ENCODE data around the gene NAALADL1. TPM values are rescaled to one million over a fixed set of nuclear protein-coding genes. Genes with fewer than 3 reads are reported as not detected.

NAALADL1 gene
- total RNA-seq, 1 experiment from 2014 or later = not detected

GRCh38 chr11:65063532-65063931, 5.2 kb upstream of the NAALADL1 start:
- Histone ChIP-seq H3K9ac (ENCODE audit: low read length) (no peak overlapping the region), H3K4me2 (ENCODE audit: low read depth, low read length, poor library complexity, severe bottlenecking) (no peak overlapping the region), H3K27me3 (ENCODE audit: low read length) (no peaks in the 10 kb centered on the region), H3K79me2 (ENCODE audit: low read length) (no peaks in the 10 kb centered on the region), H3K27ac (ENCODE audit: low read length) (no peak overlapping the region), H3K4me1 (ENCODE audit: low read length) (0 out of 2 replicates have a peak, but pooled peaks cover 3% of the 10 kb centered on the region), H2AFZ (ENCODE audit: low read length) (no peak overlapping the region), H3K9me3 (ENCODE audit: low read length) (no peaks in the 10 kb centered on the region), H4K20me1 (ENCODE audit: insufficient read depth, low read depth, low read length) (no peaks in the 10 kb centered on the region), H3K9me2 (replicated peaks; ENCODE audit: insufficient read depth, low read length) (no peaks in the 10 kb centered on the region), H3K4me3 (ENCODE audit: low read length) (no peak overlapping the region), H3K36me3 (ENCODE audit: insufficient read depth, low read length) (no peaks in the 10 kb centered on the region)
- no peak for DNase-seq

- Histone ChIP-seq H3K27me3 (ENCODE audit: low read length) (no peaks in the 10 kb centered on the region), H3K9me2 (replicated peaks; ENCODE audit: insufficient read depth, low read length) (no peaks in the 10 kb centered on the region), H3K4me3 (ENCODE audit: low read length) (no peak overlapping the region), H3K79me2 (ENCODE audit: low read length) (no peaks in the 10 kb centered on the region), H3K4me2 (ENCODE audit: low read depth, low read length, poor library complexity, severe bottlenecking) (no peak overlapping the region), H3K36me3 (ENCODE audit: insufficient read depth, low read length) (no peaks in the 10 kb centered on the region), H4K20me1 (ENCODE audit: insufficient read depth, low read depth, low read length) (no peaks in the 10 kb centered on the region), H3K9ac (ENCODE audit: low read length) (no peak overlapping the region), H3K4me1 (ENCODE audit: low read length) (0 out of 2 replicates have a peak, but pooled peaks cover 3% of the 10 kb centered on the region), H2AFZ (ENCODE audit: low read length) (no peak overlapping the region), H3K27ac (ENCODE audit: low read length) (no peak overlapping the region), H3K9me3 (ENCODE audit: low read length) (no peaks in the 10 kb centered on the region)
- DNase-seq = peak; percentile 67
These were observed 2.6 kb upstream of the NAALADL1 start for GRCh38 chr11:65060913-65061408.

GRCh38 chr11:65059959-65060824, 1.8 kb upstream of the NAALADL1 start:
- Histone ChIP-seq H3K9ac (ENCODE audit: low read length) (no peak overlapping the region), H3K4me2 (ENCODE audit: low read depth, low read length, poor library complexity, severe bottlenecking) (no peak overlapping the region), H3K9me2 (replicated peaks; ENCODE audit: insufficient read depth, low read length) (no peaks in the 10 kb centered on the region), H3K9me3 (ENCODE audit: low read length) (no peaks in the 10 kb centered on the region), H3K27ac (ENCODE audit: low read length) (no peak overlapping the region), H3K79me2 (ENCODE audit: low read length) (no peaks in the 10 kb centered on the region), H3K4me1 (ENCODE audit: low read length) (0 out of 2 replicates have a peak, but pooled peaks cover 3% of the 10 kb centered on the region), H2AFZ (ENCODE audit: low read length) (no peak overlapping the region; the same call in 1 of the 2 replicates), H3K4me3 (ENCODE audit: low read length) (no peak overlapping the region), H3K27me3 (ENCODE audit: low read length) (no peaks in the 10 kb centered on the region), H4K20me1 (ENCODE audit: insufficient read depth, low read depth, low read length) (no peaks in the 10 kb centered on the region), H3K36me3 (ENCODE audit: insufficient read depth, low read length) (no peaks in the 10 kb centered on the region)
- DNase-seq = no peak

- Histone ChIP-seq H3K4me2 (ENCODE audit: low read depth, low read length, poor library complexity, severe bottlenecking) (no peak overlapping the region), H3K36me3 (ENCODE audit: insufficient read depth, low read length) (no peaks in the 10 kb centered on the region), H3K27ac (ENCODE audit: low read length) (no peak overlapping the region), H3K4me1 (ENCODE audit: low read length) (0 out of 2 replicates have a peak, but pooled peaks cover 3% of the 10 kb centered on the region), H3K9me3 (ENCODE audit: low read length) (no peaks in the 10 kb centered on the region), H3K9ac (ENCODE audit: low read length) (no peak overlapping the region), H3K27me3 (ENCODE audit: low read length) (no peaks in the 10 kb centered on the region), H3K79me2 (ENCODE audit: low read length) (no peaks in the 10 kb centered on the region), H3K4me3 (ENCODE audit: low read length) (no peak overlapping the region), H2AFZ (ENCODE audit: low read length) (no peak overlapping the region), H3K9me2 (replicated peaks; ENCODE audit: insufficient read depth, low read length) (no peaks in the 10 kb centered on the region), H4K20me1 (ENCODE audit: insufficient read depth, low read depth, low read length) (no peaks in the 10 kb centered on the region)
- DNase-seq = no peak
These were observed 1.2 kb upstream of the NAALADL1 start for GRCh38 chr11:65059523-65059922.

- H4K20me1 ChIP-seq (ENCODE audit: insufficient read depth, low read depth, low read length) = no peaks in the 10 kb centered on the region
- H3K4me1 ChIP-seq (ENCODE audit: low read length) = 0 out of 2 replicates have a peak, but pooled peaks cover 3% of the 10 kb centered on the region
- no peak overlapping the region for H3K4me2 ChIP-seq (ENCODE audit: low read depth, low read length, poor library complexity, severe bottlenecking)
- no peaks in the 10 kb centered on the region for H3K36me3 ChIP-seq (ENCODE audit: insufficient read depth, low read length)
- no peaks in the 10 kb centered on the region for H3K27me3 ChIP-seq (ENCODE audit: low read length)
- no peaks in the 10 kb centered on the region for H3K9me3 ChIP-seq (ENCODE audit: low read length)
- H2AFZ ChIP-seq (ENCODE audit: low read length) = no peak overlapping the region
- DNase-seq = no peak
- H3K4me3 ChIP-seq (ENCODE audit: low read length) = no peak overlapping the region
- no peaks in the 10 kb centered on the region for H3K79me2 ChIP-seq (ENCODE audit: low read length)
- no peak overlapping the region for H3K9ac ChIP-seq (ENCODE audit: low read length)
- no peaks in the 10 kb centered on the region for H3K9me2 ChIP-seq (replicated peaks; ENCODE audit: insufficient read depth, low read length)
- no peak overlapping the region for H3K27ac ChIP-seq (ENCODE audit: low read length)
These were observed 341 bp downstream of the NAALADL1 start for GRCh38 chr11:65058012-65058411.

- no peak overlapping the region for H3K4me2 ChIP-seq (ENCODE audit: low read depth, low read length, poor library complexity, severe bottlenecking)
- H3K4me1 ChIP-seq (ENCODE audit: low read length) = 0 out of 2 replicates have a peak, but pooled peaks cover 3% of the 10 kb centered on the region
- no peak overlapping the region for H3K4me3 ChIP-seq (ENCODE audit: low read length)
- no peaks in the 10 kb centered on the region for H3K79me2 ChIP-seq (ENCODE audit: low read length)
- no peaks in the 10 kb centered on the region for H3K9me2 ChIP-seq (replicated peaks; ENCODE audit: insufficient read depth, low read length)
- DNase-seq = no peak
- no peak overlapping the region for H3K9ac ChIP-seq (ENCODE audit: low read length)
- H3K27ac ChIP-seq (ENCODE audit: low read length) = no peak overlapping the region
- no peaks in the 10 kb centered on the region for H3K36me3 ChIP-seq (ENCODE audit: insufficient read depth, low read length)
- H4K20me1 ChIP-seq (ENCODE audit: insufficient read depth, low read depth, low read length) = no peaks in the 10 kb centered on the region
- H3K9me3 ChIP-seq (ENCODE audit: low read length) = no peaks in the 10 kb centered on the region
- no peaks in the 10 kb centered on the region for H3K27me3 ChIP-seq (ENCODE audit: low read length)
- H2AFZ ChIP-seq (ENCODE audit: low read length) = no peak overlapping the region
These were observed 827 bp downstream of the NAALADL1 start for GRCh38 chr11:65057526-65057925.

GRCh38 chr11:65056999-65057398, 1.4 kb downstream of the NAALADL1 start:
- no peak overlapping the region for H2AFZ ChIP-seq (ENCODE audit: low read length)
- no peaks in the 10 kb centered on the region for H3K9me3 ChIP-seq (ENCODE audit: low read length)
- H3K36me3 ChIP-seq (ENCODE audit: insufficient read depth, low read length) = no peaks in the 10 kb centered on the region
- no peak overlapping the region for H3K9ac ChIP-seq (ENCODE audit: low read length)
- H4K20me1 ChIP-seq (ENCODE audit: insufficient read depth, low read depth, low read length) = no peaks in the 10 kb centered on the region
- no peaks in the 10 kb centered on the region for H3K79me2 ChIP-seq (ENCODE audit: low read length)
- DNase-seq = no peak
- H3K4me1 ChIP-seq (ENCODE audit: low read length) = 0 out of 2 replicates have a peak, but pooled peaks cover 3% of the 10 kb centered on the region
- H3K27me3 ChIP-seq (ENCODE audit: low read length) = no peaks in the 10 kb centered on the region
- no peak overlapping the region for H3K4me2 ChIP-seq (ENCODE audit: low read depth, low read length, poor library complexity, severe bottlenecking)
- H3K27ac ChIP-seq (ENCODE audit: low read length) = no peak overlapping the region
- no peaks in the 10 kb centered on the region for H3K9me2 ChIP-seq (replicated peaks; ENCODE audit: insufficient read depth, low read length)
- no peak overlapping the region for H3K4me3 ChIP-seq (ENCODE audit: low read length)

GRCh38 chr11:65055538-65055937, 2.8 kb downstream of the NAALADL1 start:
- no peak overlapping the region for H3K27ac ChIP-seq (ENCODE audit: low read length)
- H3K79me2 ChIP-seq (ENCODE audit: low read length) = no peaks in the 10 kb centered on the region
- no peak overlapping the region for H3K4me2 ChIP-seq (ENCODE audit: low read depth, low read length, poor library complexity, severe bottlenecking)
- no peaks in the 10 kb centered on the region for H3K36me3 ChIP-seq (ENCODE audit: insufficient read depth, low read length)
- H3K9ac ChIP-seq (ENCODE audit: low read length) = no peak overlapping the region
- no peaks in the 10 kb centered on the region for H3K27me3 ChIP-seq (ENCODE audit: low read length)
- no peak overlapping the region for H2AFZ ChIP-seq (ENCODE audit: low read length)
- no peak for DNase-seq
- H3K9me3 ChIP-seq (ENCODE audit: low read length) = no peaks in the 10 kb centered on the region
- 0 out of 2 replicates have a peak, but pooled peaks cover 3% of the 10 kb centered on the region for H3K4me1 ChIP-seq (ENCODE audit: low read length)
- H3K9me2 ChIP-seq (replicated peaks; ENCODE audit: insufficient read depth, low read length) = no peaks in the 10 kb centered on the region
- H3K4me3 ChIP-seq (ENCODE audit: low read length) = no peak overlapping the region
- H4K20me1 ChIP-seq (ENCODE audit: insufficient read depth, low read depth, low read length) = no peaks in the 10 kb centered on the region
